Measurements from ENCODE around the gene LRRC66.

DNA sequence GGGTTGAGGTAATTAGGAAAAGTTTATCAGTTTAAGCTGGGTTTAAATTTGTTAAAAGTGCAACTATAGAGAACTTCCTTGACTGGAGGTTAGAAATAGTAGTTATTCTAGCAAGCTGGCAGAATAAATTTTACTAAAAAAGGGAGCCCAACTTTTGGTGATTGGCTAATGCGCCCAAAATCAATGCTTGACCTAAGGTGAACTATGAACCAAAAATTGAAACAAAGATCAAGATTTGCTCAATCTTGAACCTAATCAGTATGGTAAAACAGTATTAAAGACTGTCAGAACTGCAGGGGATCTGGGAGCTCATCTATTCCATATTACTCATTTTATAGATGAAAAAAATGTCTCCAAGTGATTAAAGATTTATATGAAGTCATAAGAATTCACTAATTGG is 24.9 kb upstream of the LRRC66 start:
- TF ChIP-seq, protein P1, sequence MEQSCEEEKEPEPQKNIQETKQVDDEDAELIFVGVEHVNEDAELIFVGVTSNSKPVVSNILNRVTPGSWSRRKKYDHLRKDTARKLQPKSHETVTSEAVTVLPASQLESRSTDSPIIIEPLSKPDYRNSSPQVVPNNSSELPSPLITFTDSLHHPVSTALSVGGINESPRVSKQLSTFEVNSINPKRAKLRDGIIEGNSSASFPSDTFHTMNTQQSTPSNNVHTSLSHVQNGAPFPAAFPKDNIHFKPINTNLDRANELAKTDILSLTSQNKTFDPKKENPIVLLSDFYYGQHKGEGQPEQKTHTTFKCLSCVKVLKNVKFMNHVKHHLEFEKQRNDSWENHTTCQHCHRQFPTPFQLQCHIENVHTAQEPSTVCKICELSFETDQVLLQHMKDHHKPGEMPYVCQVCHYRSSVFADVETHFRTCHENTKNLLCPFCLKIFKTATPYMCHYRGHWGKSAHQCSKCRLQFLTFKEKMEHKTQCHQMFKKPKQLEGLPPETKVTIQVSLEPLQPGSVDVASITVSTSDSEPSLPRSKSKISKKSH (CRISPR knock-in tag; IDR thresholded peaks at IDR 0.05): no peak
- no peak for TF ChIP-seq RBM14 (IDR thresholded peaks at IDR 0.05; ENCODE audit: borderline replicate concordance, insufficient read depth, low read depth, low read length)
- no peak for TF ChIP-seq RBM39 (optimal IDR thresholded peaks at IDR 0.05; ENCODE audit: low read depth, low read length)
- no peak for TF ChIP-seq MTA1 (IDR thresholded peaks at IDR 0.05; ENCODE audit: borderline replicate concordance)
- no peak for TF ChIP-seq ZNF232 (CRISPR knock-in tag; IDR thresholded peaks at IDR 0.05)
- TF ChIP-seq, protein P2, sequence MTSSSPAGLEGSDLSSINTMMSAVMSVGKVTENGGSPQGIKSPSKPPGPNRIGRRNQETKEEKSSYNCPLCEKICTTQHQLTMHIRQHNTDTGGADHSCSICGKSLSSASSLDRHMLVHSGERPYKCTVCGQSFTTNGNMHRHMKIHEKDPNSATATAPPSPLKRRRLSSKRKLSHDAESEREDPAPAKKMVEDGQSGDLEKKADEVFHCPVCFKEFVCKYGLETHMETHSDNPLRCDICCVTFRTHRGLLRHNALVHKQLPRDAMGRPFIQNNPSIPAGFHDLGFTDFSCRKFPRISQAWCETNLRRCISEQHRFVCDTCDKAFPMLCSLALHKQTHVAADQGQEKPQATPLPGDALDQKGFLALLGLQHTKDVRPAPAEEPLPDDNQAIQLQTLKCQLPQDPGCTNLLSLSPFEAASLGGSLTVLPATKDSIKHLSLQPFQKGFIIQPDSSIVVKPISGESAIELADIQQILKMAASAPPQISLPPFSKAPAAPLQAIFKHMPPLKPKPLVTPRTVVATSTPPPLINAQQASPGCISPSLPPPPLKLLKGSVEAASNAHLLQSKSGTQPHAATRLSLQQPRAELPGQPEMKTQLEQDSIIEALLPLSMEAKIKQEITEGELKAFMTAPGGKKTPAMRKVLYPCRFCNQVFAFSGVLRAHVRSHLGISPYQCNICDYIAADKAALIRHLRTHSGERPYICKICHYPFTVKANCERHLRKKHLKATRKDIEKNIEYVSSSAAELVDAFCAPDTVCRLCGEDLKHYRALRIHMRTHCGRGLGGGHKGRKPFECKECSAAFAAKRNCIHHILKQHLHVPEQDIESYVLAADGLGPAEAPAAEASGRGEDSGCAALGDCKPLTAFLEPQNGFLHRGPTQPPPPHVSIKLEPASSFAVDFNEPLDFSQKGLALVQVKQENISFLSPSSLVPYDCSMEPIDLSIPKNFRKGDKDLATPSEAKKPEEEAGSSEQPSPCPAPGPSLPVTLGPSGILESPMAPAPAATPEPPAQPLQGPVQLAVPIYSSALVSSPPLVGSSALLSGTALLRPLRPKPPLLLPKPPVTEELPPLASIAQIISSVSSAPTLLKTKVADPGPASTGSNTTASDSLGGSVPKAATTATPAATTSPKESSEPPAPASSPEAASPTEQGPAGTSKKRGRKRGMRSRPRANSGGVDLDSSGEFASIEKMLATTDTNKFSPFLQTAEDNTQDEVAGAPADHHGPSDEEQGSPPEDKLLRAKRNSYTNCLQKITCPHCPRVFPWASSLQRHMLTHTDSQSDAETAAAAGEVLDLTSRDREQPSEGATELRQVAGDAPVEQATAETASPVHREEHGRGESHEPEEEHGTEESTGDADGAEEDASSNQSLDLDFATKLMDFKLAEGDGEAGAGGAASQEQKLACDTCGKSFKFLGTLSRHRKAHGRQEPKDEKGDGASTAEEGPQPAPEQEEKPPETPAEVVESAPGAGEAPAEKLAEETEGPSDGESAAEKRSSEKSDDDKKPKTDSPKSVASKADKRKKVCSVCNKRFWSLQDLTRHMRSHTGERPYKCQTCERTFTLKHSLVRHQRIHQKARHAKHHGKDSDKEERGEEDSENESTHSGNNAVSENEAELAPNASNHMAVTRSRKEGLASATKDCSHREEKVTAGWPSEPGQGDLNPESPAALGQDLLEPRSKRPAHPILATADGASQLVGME (CRISPR knock-in tag; IDR thresholded peaks at IDR 0.05): no peak
- no peak for TF ChIP-seq SIN3A (IDR thresholded peaks at IDR 0.05; ENCODE audit: borderline replicate concordance in 2 of 2, control insufficient read depth in 1 of 2, low read depth in 2 of 2, low read length in 2 of 2)
- TF ChIP-seq BHLHE40 (IDR thresholded peaks at IDR 0.05; ENCODE audit: low read length): no peak
- no peak for TF ChIP-seq ADNP (tag; IDR thresholded peaks at IDR 0.05)
